C4-2B (cell line): ENCODE data around the gene IWS1.

Source experiments
- H3K27ac ChIP-seq: fragments of 450-650 bp; 2 replicates; pipeline ENCODE4 v1.5.1; 2017
- CTCF ChIP-seq: fragments of 450-650 bp; conservative IDR thresholded peaks from 2 replicates; pipeline ENCODE4 v1.5.1; 2017; ENCODE audit warnings: mild to moderate bottlenecking
- ZFX ChIP-seq: fragments of 450-650 bp; IDR thresholded peaks from 2 replicates; pipeline ENCODE4 v1.6.1; 2017

The IWS1 gene

GRCh38 chr2:127504552-127505430 lies 21.5 kb downstream of the IWS1 start:
- TF ChIP-seq ZFX (no peak), CTCF (no peak)

DNA sequence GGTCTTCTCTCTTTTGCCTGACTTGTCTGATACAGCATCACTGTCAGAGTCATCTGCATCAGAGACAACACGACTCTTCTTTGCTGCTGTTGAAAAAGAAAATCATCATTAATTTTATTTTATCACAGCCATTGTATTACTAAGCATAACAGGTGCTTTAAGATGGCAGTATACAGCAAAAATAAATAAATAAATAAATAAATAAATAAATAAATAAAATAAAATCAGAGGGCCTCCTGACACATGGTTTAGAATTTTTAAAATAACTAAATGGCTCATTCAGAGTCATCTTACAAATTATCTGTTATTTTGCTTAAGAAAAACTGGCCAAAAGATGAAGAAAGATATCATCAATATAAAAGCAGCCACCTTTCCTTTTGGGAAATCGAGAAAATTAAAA lies 22.8 kb downstream of the IWS1 start:
- no peak overlapping the region for H3K27ac ChIP-seq
- no peak for TF ChIP-seq CTCF
- no peak for TF ChIP-seq ZFX

More at GRCh38 chr2:127504552-127505430, 21.5 kb downstream of the IWS1 start:
- no peak overlapping the region for H3K27ac ChIP-seq

GRCh38 chr2:127498386-127498785 lies 27.9 kb downstream of the IWS1 start:
- TF ChIP-seq CTCF (no peak), ZFX (no peak)
- H3K27ac ChIP-seq = no peak overlapping the region

DNA sequence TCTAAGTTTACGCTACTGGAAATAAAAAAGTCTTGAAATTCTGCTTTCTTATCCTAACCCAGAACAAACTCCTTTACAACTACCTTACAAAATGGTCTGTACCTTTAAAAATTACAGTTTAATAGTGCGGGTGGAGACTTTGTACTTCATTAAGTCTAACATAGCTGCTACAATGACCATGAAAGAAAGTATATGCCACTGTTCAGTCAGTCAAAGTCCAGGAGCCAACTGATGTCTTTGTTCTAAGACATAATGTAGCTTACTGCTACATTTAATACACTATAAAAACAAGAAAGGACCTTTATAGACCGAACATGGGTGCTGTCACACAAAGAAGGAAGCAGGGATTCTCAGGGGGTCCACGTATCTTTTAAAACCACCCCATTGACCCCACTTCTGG lies 36.0 kb downstream of the IWS1 start:
- TF ChIP-seq ZFX (no peak), CTCF (no peak)
- H3K27ac ChIP-seq = no peak overlapping the region

DNA sequence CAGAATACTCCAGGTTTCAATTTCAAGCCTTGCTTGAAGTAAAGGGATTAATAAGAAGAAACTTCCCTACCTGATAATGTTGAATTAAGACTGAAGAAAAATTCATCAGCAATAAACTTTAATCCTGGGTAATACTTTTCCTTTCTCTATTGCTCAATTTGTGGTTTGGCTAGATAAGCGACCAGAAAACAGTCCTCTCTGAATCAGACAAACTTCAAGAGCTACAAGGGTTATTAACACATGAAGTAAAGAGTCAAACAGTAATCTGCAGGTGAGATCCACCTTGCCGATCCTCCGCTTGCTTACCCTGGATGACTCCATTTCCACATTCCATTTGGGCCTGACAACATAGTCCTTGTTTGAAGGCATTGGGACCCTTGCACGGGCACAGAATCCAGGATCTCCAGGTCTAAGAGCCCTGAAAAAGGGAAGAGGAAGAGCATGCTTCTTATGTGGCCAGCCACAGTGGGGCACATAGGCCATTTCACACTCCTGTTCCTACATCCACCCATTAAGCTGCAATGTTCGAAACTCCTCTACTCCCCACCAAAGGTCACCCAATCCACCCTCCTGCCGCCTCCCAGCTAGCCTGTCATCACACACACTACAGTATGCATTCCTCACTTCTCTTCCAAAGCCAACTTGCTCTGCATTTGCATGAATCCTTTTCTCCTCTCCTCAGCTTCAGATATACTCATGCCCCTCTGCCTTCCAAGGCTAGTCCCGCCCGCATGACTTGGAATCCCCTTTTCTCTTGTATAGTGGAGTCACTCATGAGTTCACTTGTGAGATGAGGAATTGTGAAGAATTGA lies 39.8 kb downstream of the IWS1 start:
- H3K27ac ChIP-seq = no peak overlapping the region
- TF ChIP-seq ZFX = no peak
- no peak for TF ChIP-seq CTCF

DNA sequence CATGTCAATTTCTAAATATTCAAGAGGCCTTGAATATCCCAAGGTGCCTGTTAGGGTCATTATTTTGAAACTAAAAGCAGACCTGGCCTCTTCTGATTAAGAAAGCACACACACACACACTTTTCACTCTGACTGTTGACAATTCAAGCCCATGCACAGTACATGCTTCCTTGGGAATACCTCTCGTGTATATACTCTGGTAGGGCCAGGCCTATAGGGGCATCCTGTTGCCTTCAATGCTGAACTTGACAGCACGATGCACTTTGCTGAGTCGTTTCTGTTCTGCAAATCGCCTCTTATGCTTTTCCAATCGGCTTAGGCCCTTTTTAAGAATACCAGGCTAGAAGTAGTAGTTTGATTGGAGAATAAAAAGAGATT lies 40.6 kb downstream of the IWS1 start:
- TF ChIP-seq ZFX (no peak), CTCF (no peak)
- H3K27ac ChIP-seq = no peak overlapping the region

GRCh38 chr2:127485051-127485693 lies 41.1 kb downstream of the IWS1 start:
- no peak overlapping the region for H3K27ac ChIP-seq
- TF ChIP-seq CTCF = no peak
- TF ChIP-seq ZFX = no peak
